ENCODE data around the gene CRTC1. TPM values are rescaled to one million over a fixed set of nuclear protein-coding genes. Genes with fewer than 3 reads are reported as not detected.

Gene CRTC1
- total RNA-seq, 4 donors from 2014 or later, result 12.3 to 15.9 (median 13.1) TPM

- Histone ChIP-seq H3K27me3 (no peaks in the 10 kb centered on the region), H3K4me1 (peaks cover 33 to 37% of the 10 kb centered on the region in 2 donors), H3K9me3 (no peaks in the 10 kb centered on the region), H3K36me3 (no peaks in the 10 kb centered on the region), H3K4me3 (replicated peaks in 1 of 3) (no peak overlapping the region), H3K27ac (peak overlapping the region in 1 of 3 donors; percentile 15)
- WGBS, 2 donors, result 73% methylated on average over 8 of the region's 26 CpGs; no CpG with 5 or more reads in 1 of the 2 donors
- no peak for TF ChIP-seq CTCF (IDR thresholded peaks at IDR 0.05)
- TF ChIP-seq POLR2A (IDR thresholded peaks at IDR 0.05), result no peak
- peak; percentile 76 to 80 for DNase-seq
- intact Hi-C loops (cut with DNase I), result no loop called here
Observed at GRCh38 chr19:18745012-18745735, 61.7 kb downstream of the CRTC1 start.

DNA sequence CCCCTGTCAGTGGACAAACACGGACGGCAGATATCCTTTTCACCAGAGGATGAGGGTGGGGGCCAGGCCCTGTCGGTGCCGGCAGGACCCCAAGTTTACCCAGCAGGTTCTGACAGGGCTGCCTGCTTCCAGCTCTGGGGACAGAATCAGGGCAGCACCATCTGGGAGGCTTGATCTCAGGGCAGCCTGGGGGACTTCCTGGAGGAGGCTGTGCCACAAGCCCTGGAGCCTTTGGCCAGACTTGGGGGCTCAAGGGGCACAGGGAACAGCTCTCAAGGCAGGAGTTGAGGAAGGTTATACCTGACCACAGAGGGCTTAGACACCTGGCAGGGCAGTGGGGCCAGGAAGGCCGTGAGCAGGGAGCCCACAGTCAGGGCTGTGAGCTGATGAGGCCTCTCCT lies 62.5 kb downstream of the CRTC1 start:
- H3K4me1 ChIP-seq, result peaks cover 26 to 29% of the 10 kb centered on the region in 2 donors

GRCh38 chr19:18746401-18747325 lies 63.2 kb downstream of the CRTC1 start:
- no peak for DNase-seq
- no peak overlapping the region for H3K4me3 ChIP-seq (replicated peaks in 1 of 3)
- no peaks in the 10 kb centered on the region for H3K27me3 ChIP-seq
- no peaks in the 10 kb centered on the region for H3K9me3 ChIP-seq
- TF ChIP-seq POLR2A (IDR thresholded peaks at IDR 0.05) (no peak), CTCF (IDR thresholded peaks at IDR 0.05) (no peak)
- H3K27ac ChIP-seq, result no peak overlapping the region
- 73 to 76% methylated on average over 12 to 19 of the region's 29 CpGs for WGBS, 2 donors
- H3K36me3 ChIP-seq, result no peaks in the 10 kb centered on the region
- H3K4me1 ChIP-seq, result peaks cover 18 to 22% of the 10 kb centered on the region in 2 donors
- intact Hi-C loops (cut with DNase I), result no loop called here

More for the DNA sequence above, 62.5 kb downstream of the CRTC1 start:
- Histone ChIP-seq H3K27me3 (no peaks in the 10 kb centered on the region), H3K27ac (no peak overlapping the region), H3K36me3 (no peaks in the 10 kb centered on the region), H3K4me3 (replicated peaks in 1 of 3) (no peak overlapping the region), H3K9me3 (no peaks in the 10 kb centered on the region)
- DNase-seq, result no peak
- no peak for TF ChIP-seq POLR2A (IDR thresholded peaks at IDR 0.05)
- no peak for TF ChIP-seq CTCF (IDR thresholded peaks at IDR 0.05)
- 82 to 100% methylated on average over 2 to 5 of the region's 5 CpGs for WGBS, 2 donors
- intact Hi-C loops (cut with DNase I), result no loop called here

DNA sequence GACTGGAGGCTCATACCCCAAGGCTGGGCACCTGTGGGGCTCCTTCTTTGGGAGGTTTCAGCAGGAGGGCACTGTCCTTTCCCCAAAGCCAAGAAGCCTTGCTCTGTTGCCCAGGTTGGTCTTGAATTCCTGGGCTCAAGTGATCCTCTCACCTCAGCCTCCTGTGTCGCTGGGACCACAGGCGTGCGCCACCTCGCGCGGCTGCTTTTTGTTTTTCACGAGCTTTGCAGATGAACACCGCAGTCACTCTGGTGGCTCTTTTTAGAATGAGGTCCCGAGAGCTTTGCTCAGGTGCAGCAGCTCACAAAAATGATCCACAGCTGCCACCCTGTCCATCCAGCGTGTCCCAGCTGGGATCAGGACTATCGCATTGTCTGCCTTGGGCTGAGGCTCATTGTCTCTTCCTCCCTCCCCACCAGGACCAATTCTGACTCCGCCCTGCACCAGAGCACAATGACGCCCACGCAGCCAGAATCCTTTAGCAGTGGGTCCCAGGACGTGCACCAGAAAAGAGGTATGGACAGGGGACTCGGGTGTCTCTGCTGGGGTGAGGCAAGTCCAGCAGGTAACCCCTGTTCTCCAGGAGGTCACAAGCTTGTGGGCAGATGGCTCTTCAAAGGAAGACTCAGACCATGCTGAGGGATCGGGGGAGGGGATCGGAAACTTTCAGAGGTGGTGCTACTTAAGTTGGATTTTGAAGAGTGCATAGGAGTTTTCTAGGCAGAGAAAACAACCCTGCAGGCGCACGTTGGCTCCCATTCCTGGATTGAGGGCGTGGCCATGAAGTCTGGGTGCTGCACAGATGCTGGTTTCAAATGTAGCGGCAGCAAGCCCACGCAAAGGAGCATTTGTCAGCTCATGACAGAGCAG lies 66.1 kb downstream of the CRTC1 start:
- Histone ChIP-seq H3K27ac (no peak overlapping the region), H3K4me1 (no peaks in the 10 kb centered on the region), H3K9me3 (no peaks in the 10 kb centered on the region), H3K4me3 (replicated peaks in 1 of 3) (no peak overlapping the region), H3K27me3 (no peaks in the 10 kb centered on the region), H3K36me3 (no peaks in the 10 kb centered on the region)
- 95% methylated on average over 22 to 23 of the region's 23 CpGs for WGBS, 2 donors
- intact Hi-C loops (cut with DNase I), result no loop called here
- DNase-seq, result no peak
- TF ChIP-seq POLR2A (IDR thresholded peaks at IDR 0.05), result no peak
- TF ChIP-seq CTCF (IDR thresholded peaks at IDR 0.05), result no peak
